ENCODE data around the gene HMCN2. TPM values are rescaled to one million over a fixed set of nuclear protein-coding genes. Genes with fewer than 3 reads are reported as not detected.

HMCN2 gene
- total and polyA plus RNA-seq, 2 of the 4 experiments (the other 2 are of a cell fraction): 0.02 TPM; not detected in 1

GRCh38 chr9:130465383-130466096 is 200.0 kb downstream of the HMCN2 start:
- H4K8ac ChIP-seq (ENCODE audit: low read depth in 2 of 2, low read length in 2 of 2): no peak overlapping the region
- H3K14ac ChIP-seq (replicated peaks; ENCODE audit: low read depth, low read length): no peak overlapping the region
- H3K23ac ChIP-seq (ENCODE audit: low read depth, low read length): no peak overlapping the region
- no peak overlapping the region for H3K4me2 ChIP-seq (ENCODE audit: low read depth, low read length)
- no peak overlapping the region for H2AFZ ChIP-seq (replicated peaks; ENCODE audit: low read length, poor library complexity)
- H4K20me1 ChIP-seq (ENCODE audit: insufficient read depth, low read length): peaks cover 6% of the 10 kb centered on the region
- no peak overlapping the region for H3K9ac ChIP-seq (ENCODE audit: low read depth, low read length)
- dilution Hi-C loops (cut with HindIII; ENCODE audit: low sequenced_read_pairs, unreplicated experiment) (no loop called here), intact Hi-C loops (cut with micrococcal nuclease) (no loop called here), in situ Hi-C loops (cut with MboI; ENCODE audit: low sequenced_read_pairs) (no loop called here)
- DNase-seq: no peak
- H3K18ac ChIP-seq (ENCODE audit: low read depth, low read length): no peak overlapping the region
- H3K9me1 ChIP-seq (ENCODE audit: insufficient read depth, low read length): no peaks in the 10 kb centered on the region
- H4K91ac ChIP-seq (ENCODE audit: insufficient read depth, low read depth, low read length): no peak overlapping the region
- no peak overlapping the region for H3K56ac ChIP-seq (ENCODE audit: extremely low read depth, insufficient read depth, low read length)
- no peak overlapping the region for H3K27ac ChIP-seq (ENCODE audit: insufficient read depth, low read length)
- H2AK5ac ChIP-seq (ENCODE audit: low read depth, low read length): no peak overlapping the region
- WGBS, 2 experiments (ENCODE audit: extremely low coverage in 2 of 2, insufficient read length in 1 of 2): 63% methylated on average over 8 of the region's 16 CpGs; no CpG with 5 or more reads in 1 of the 2 experiments
- ChIA-PET POLR2A (ENCODE audit: unreplicated experiment) (interaction anchor here (0.5 kb wide), 1 partner anchor 138 kb away, joined by 3 read pairs; no protein-coding TSS in a partner anchor), CTCF (interaction anchor here (0.6 to 0.7 kb wide), 3 partner anchors 22 to 219 kb away, joined by 3 to 4 read pairs (median 3); no protein-coding TSS in a partner anchor)
- H2BK15ac ChIP-seq (ENCODE audit: low read depth, low read length): no peak overlapping the region
- ATAC-seq (ENCODE audit: low read depth): no peak
- no peaks in the 10 kb centered on the region for H3K9me3 ChIP-seq (ENCODE audit: control insufficient read depth, insufficient read depth, low read length)
- H3K36me3 ChIP-seq (ENCODE audit: control insufficient read depth, insufficient read depth, low read length): no peaks in the 10 kb centered on the region
- BruUV-seq (replicated peaks): no TSS peak
- no peak overlapping the region for H3K4me3 ChIP-seq (ENCODE audit: insufficient read depth, low read depth, low read length)
- no peak overlapping the region for H2BK20ac ChIP-seq (ENCODE audit: low read depth, low read length)
- no peak overlapping the region for H4K5ac ChIP-seq (ENCODE audit: low read depth, low read length)
- H3K27me3 ChIP-seq (ENCODE audit: control insufficient read depth, insufficient read depth, low read length): peaks cover 25% of the 10 kb centered on the region
- H2BK5ac ChIP-seq (ENCODE audit: low read depth, low read length, poor library complexity, severe bottlenecking): no peak overlapping the region
- no peaks in the 10 kb centered on the region for H3K79me1 ChIP-seq (ENCODE audit: low read depth in 1 of 2, low read length in 2 of 2)
- no peak overlapping the region for H2BK120ac ChIP-seq (ENCODE audit: low read depth, low read length)
- no peak overlapping the region for H3K4ac ChIP-seq (ENCODE audit: low read depth, low read length)
- no peak overlapping the region for H2AK9ac ChIP-seq (replicated peaks; ENCODE audit: low read depth, low read length, poor library complexity)
- TF ChIP-seq CTCF (conservative IDR thresholded peaks at IDR 0.05; ENCODE audit: low read depth, low read length): no peak
- TF ChIP-seq USF2 (IDR thresholded peaks at IDR 0.05; ENCODE audit: low read depth, low read length): no peak
- no peak for TF ChIP-seq NFE2L2 (IDR thresholded peaks at IDR 0.05; ENCODE audit: low read depth, low read length)
- TF ChIP-seq CEBPB (IDR thresholded peaks at IDR 0.05; ENCODE audit: low read depth, low read length): no peak
- no peak for TF ChIP-seq RAD21 (IDR thresholded peaks at IDR 0.05; ENCODE audit: low read length)
- TF ChIP-seq ELK1 (IDR thresholded peaks at IDR 0.05; ENCODE audit: borderline replicate concordance, low read depth, low read length): no peak
- TF ChIP-seq POLR2A (IDR thresholded peaks at IDR 0.05; ENCODE audit: low read depth, low read length): no peak
- TF ChIP-seq MXI1 (IDR thresholded peaks at IDR 0.05; ENCODE audit: borderline replicate concordance, low read depth, low read length): no peak
- TF ChIP-seq SMC3 (IDR thresholded peaks at IDR 0.05; ENCODE audit: low read depth, low read length): no peak
- no peak for TF ChIP-seq BHLHE40 (IDR thresholded peaks at IDR 0.05; ENCODE audit: low read depth, low read length)
- no peak for TF ChIP-seq CHD1 (IDR thresholded peaks at IDR 0.05; ENCODE audit: low read depth, low read length)
- no peaks in the 10 kb centered on the region for H3K4me1 ChIP-seq (ENCODE audit: control insufficient read depth, insufficient read depth, low read length)
